ENCODE data around the gene SIK3. TPM values are rescaled to one million over a fixed set of nuclear protein-coding genes. Genes with fewer than 3 reads are reported as not detected.

The SIK3 gene
- total and polyA plus RNA-seq, 2 experiments from 2014 or later = 6.1 to 33.9 TPM

DNA sequence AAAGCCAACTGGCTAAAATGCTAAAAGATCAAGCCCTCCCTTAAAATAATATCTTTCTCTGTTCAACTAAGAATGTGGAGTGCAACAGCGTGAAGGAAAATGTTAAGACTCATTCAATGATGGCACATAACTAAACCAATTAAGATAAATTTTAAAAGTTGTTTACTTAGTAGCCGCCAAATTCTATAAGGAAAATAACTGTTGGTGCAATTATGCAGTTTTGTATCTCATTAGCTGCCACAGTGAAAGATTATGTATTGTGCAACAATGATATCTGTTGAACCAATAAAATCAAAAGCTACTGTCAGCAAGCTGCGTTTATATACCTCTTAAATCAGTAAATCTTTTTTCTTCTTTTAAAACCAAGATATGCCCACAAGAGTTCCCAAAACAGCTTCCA is 55.5 kb downstream of the SIK3 start:
- H3K4me1 ChIP-seq (ENCODE audit: insufficient read depth) = peaks cover 12% of the 10 kb centered on the region; the same call in 1 of the 2 replicates
- H3K4me3 ChIP-seq = no peak overlapping the region
- peaks cover 13% of the 10 kb centered on the region for H4K20me1 ChIP-seq (replicated peaks; ENCODE audit: insufficient read depth)
- no peak overlapping the region for H2AFZ ChIP-seq
- peaks cover 15% of the 10 kb centered on the region for H3K4me1 Mint-ChIP-seq
- no peak overlapping the region for H3K27ac ChIP-seq (ENCODE audit: low read depth)
- no peak overlapping the region for H3K4me3 Mint-ChIP-seq
- H3K36me3 Mint-ChIP-seq (ENCODE audit: low read depth) = no peaks in the 10 kb centered on the region
- ATAC-seq (no peak), DNase-seq (ENCODE audit: low spot score) (no peak)
- peaks cover 73% of the 10 kb centered on the region for H3K79me2 ChIP-seq (replicated peaks; ENCODE audit: insufficient read depth)
- H3K27me3 Mint-ChIP-seq (ENCODE audit: insufficient read depth, low read depth, poor library complexity) = no peaks in the 10 kb centered on the region
- H3K9me3 Mint-ChIP-seq = no peaks in the 10 kb centered on the region
- TF ChIP-seq NANOG (IDR thresholded peaks at IDR 0.05; ENCODE audit: borderline replicate concordance) (no peak), ZNF114 (CRISPR knock-in tag; IDR thresholded peaks at IDR 0.05) (no peak), STAT1 (IDR thresholded peaks at IDR 0.05; ENCODE audit: unreplicated experiment) (no peak), EZH2phosphoT487 (IDR thresholded peaks at IDR 0.05; ENCODE audit: unreplicated experiment) (no peak), POLR2AphosphoS5 (IDR thresholded peaks at IDR 0.05; ENCODE audit: low read depth) (no peak), ZNF331 (CRISPR knock-in tag; IDR thresholded peaks at IDR 0.05; ENCODE audit: low read depth) (no peak), JUNB (IDR thresholded peaks at IDR 0.05; ENCODE audit: unreplicated experiment) (no peak), CREB1 (CRISPR knock-in tag; IDR thresholded peaks at IDR 0.05; ENCODE audit: low read depth) (no peak)
- H3K9me2 ChIP-seq (ENCODE audit: insufficient read depth) = no peaks in the 10 kb centered on the region
- H3K27ac Mint-ChIP-seq = no peak overlapping the region
- no peak overlapping the region for H3K4me2 ChIP-seq
- no peaks in the 10 kb centered on the region for H3K27me3 ChIP-seq (ENCODE audit: insufficient read depth)
- no peaks in the 10 kb centered on the region for H3K36me3 ChIP-seq (ENCODE audit: insufficient read depth)
- H3F3A ChIP-seq (replicated peaks; ENCODE audit: low read depth) = no peaks in the 10 kb centered on the region

DNA sequence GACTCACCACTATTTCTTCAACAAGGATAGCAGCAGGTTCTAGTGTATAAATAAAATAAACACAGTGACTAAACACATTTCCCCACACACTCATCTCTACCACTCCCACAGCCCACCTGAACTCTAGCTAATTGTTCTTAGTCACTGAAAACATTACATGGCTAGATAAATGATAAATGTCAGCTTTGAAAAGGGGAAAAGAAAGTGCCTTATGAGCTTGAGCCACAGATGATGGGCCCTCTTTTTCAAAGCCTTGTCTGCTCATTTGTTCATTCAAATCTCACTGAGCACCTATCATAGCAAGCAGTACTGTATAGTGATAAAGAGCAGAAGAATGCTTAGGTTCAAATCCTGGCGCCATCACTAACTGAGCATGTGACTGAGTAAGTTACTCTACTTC is 58.3 kb downstream of the SIK3 start:
- Histone ChIP-seq H3K4me1 (ENCODE audit: insufficient read depth) (peaks cover 16% of the 10 kb centered on the region; the same call in 1 of the 2 replicates), H3K27me3 (ENCODE audit: insufficient read depth) (no peaks in the 10 kb centered on the region), H3K27ac (ENCODE audit: low read depth) (no peak overlapping the region), H3F3A (replicated peaks; ENCODE audit: low read depth) (no peaks in the 10 kb centered on the region), H3K9me2 (ENCODE audit: insufficient read depth) (no peaks in the 10 kb centered on the region), H3K4me2 (no peak overlapping the region), H3K36me3 (ENCODE audit: insufficient read depth) (no peaks in the 10 kb centered on the region), H3K79me2 (replicated peaks; ENCODE audit: insufficient read depth) (peaks cover 73% of the 10 kb centered on the region), H3K4me3 (no peak overlapping the region), H2AFZ (no peak overlapping the region), H4K20me1 (replicated peaks; ENCODE audit: insufficient read depth) (peaks cover 8% of the 10 kb centered on the region; the same call in 1 of the 2 replicates)
- peaks cover 21% of the 10 kb centered on the region for H3K4me1 Mint-ChIP-seq
- no peak overlapping the region for H3K4me3 Mint-ChIP-seq
- no peaks in the 10 kb centered on the region for H3K27me3 Mint-ChIP-seq (ENCODE audit: insufficient read depth, low read depth, poor library complexity)
- no peaks in the 10 kb centered on the region for H3K9me3 Mint-ChIP-seq
- ATAC-seq (no peak), DNase-seq (ENCODE audit: low spot score) (no peak)
- no peak overlapping the region for H3K27ac Mint-ChIP-seq
- H3K36me3 Mint-ChIP-seq (ENCODE audit: low read depth) = no peaks in the 10 kb centered on the region
- no peak for TF ChIP-seq ZNF114 (CRISPR knock-in tag; IDR thresholded peaks at IDR 0.05)
- no peak for TF ChIP-seq EZH2phosphoT487 (IDR thresholded peaks at IDR 0.05; ENCODE audit: unreplicated experiment)
- TF ChIP-seq ZNF331 (CRISPR knock-in tag; IDR thresholded peaks at IDR 0.05; ENCODE audit: low read depth) = no peak
- TF ChIP-seq POLR2AphosphoS5 (IDR thresholded peaks at IDR 0.05; ENCODE audit: low read depth) = no peak
- TF ChIP-seq, protein P1, sequence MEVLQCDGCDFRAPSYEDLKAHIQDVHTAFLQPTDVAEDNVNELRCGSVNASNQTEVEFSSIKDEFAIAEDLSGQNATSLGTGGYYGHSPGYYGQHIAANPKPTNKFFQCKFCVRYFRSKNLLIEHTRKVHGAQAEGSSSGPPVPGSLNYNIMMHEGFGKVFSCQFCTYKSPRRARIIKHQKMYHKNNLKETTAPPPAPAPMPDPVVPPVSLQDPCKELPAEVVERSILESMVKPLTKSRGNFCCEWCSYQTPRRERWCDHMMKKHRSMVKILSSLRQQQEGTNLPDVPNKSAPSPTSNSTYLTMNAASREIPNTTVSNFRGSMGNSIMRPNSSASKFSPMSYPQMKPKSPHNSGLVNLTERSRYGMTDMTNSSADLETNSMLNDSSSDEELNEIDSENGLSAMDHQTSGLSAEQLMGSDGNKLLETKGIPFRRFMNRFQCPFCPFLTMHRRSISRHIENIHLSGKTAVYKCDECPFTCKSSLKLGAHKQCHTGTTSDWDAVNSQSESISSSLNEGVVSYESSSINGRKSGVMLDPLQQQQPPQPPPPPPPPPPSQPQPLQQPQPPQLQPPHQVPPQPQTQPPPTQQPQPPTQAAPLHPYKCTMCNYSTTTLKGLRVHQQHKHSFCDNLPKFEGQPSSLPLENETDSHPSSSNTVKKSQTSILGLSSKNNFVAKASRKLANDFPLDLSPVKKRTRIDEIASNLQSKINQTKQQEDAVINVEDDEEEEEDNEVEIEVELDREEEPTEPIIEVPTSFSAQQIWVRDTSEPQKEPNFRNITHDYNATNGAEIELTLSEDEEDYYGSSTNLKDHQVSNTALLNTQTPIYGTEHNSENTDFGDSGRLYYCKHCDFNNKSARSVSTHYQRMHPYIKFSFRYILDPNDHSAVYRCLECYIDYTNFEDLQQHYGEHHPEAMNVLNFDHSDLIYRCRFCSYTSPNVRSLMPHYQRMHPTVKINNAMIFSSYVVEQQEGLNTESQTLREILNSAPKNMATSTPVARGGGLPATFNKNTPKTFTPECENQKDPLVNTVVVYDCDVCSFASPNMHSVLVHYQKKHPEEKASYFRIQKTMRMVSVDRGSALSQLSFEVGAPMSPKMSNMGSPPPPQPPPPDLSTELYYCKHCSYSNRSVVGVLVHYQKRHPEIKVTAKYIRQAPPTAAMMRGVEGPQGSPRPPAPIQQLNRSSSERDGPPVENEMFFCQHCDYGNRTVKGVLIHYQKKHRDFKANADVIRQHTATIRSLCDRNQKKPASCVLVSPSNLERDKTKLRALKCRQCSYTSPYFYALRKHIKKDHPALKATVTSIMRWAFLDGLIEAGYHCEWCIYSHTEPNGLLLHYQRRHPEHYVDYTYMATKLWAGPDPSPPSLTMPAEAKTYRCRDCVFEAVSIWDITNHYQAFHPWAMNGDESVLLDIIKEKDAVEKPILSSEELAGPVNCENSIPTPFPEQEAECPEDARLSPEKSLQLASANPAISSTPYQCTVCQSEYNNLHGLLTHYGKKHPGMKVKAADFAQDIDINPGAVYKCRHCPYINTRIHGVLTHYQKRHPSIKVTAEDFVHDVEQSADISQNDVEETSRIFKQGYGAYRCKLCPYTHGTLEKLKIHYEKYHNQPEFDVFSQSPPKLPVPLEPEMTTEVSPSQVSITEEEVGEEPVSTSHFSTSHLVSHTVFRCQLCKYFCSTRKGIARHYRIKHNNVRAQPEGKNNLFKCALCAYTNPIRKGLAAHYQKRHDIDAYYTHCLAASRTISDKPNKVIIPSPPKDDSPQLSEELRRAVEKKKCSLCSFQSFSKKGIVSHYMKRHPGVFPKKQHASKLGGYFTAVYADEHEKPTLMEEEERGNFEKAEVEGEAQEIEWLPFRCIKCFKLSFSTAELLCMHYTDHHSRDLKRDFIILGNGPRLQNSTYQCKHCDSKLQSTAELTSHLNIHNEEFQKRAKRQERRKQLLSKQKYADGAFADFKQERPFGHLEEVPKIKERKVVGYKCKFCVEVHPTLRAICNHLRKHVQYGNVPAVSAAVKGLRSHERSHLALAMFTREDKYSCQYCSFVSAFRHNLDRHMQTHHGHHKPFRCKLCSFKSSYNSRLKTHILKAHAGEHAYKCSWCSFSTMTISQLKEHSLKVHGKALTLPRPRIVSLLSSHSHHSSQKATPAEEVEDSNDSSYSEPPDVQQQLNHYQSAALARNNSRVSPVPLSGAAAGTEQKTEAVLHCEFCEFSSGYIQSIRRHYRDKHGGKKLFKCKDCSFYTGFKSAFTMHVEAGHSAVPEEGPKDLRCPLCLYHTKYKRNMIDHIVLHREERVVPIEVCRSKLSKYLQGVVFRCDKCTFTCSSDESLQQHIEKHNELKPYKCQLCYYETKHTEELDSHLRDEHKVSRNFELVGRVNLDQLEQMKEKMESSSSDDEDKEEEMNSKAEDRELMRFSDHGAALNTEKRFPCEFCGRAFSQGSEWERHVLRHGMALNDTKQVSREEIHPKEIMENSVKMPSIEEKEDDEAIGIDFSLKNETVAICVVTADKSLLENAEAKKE (CRISPR knock-in tag; IDR thresholded peaks at IDR 0.05) = no peak
- no peak for TF ChIP-seq STAT1 (IDR thresholded peaks at IDR 0.05; ENCODE audit: unreplicated experiment)
- no peak for TF ChIP-seq JUNB (IDR thresholded peaks at IDR 0.05; ENCODE audit: unreplicated experiment)
- TF ChIP-seq NANOG (IDR thresholded peaks at IDR 0.05; ENCODE audit: borderline replicate concordance) = no peak
- no peak for TF ChIP-seq REST (IDR thresholded peaks at IDR 0.05; ENCODE audit: unreplicated experiment)

All from GM23338 (cell line).